ENCODE measurements around the gene HDGF.
A peak's percentile ranks its signal among the peaks of the same experiment; 100 is the strongest.

Gene HDGF

DNA sequence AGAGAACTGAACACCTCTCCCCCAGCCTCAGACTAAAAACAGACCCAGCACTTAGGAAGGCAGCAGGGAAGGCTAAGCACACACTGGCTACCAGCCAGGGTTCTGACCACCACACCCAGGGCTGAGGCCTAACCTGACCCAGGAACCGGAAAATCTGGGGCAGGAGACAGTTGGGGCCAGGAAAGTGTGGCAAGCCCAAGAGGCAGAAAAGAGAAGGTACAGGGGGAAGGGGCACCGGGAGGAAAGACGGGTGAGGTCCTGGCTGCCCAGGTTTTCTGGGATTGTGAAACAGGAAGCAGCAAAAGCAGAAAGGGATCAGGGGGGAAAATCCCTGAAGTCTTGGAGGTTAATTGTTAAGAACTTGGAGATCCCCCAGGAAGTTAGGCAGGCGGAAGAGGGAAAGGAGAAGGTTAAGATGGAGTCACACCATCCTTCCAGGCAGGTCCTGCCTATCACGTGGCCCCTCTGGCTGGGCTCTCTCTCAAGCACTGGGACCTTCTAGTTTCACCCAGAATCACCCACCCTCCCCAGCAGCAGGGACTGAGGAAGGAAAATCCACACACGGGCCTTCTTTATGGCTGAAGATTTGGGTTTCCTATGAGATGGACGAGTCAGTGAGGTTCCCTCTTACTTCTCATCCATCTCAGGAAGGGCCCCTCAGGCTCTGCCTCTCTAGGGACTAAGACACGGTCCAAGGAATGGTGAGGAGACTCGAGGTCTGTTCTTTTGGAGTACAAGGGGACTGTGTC lies 2.6 kb downstream of the HDGF start:
- TF ChIP-seq TAF1 (IDR thresholded peaks at IDR 0.05; ENCODE audit: borderline replicate concordance, insufficient read depth, low read length) (peak; percentile 62; the same call in 1 of the 2 replicates), FOXP2 (optimal IDR thresholded peaks at IDR 0.05; ENCODE audit: borderline replicate concordance, extremely low read depth, extremely low read length, insufficient read depth) (no peak), SIN3A (IDR thresholded peaks at IDR 0.05; ENCODE audit: borderline replicate concordance, insufficient read depth, low read length) (no peak), POLR2AphosphoS5 (IDR thresholded peaks at IDR 0.05; ENCODE audit: low read depth, low read length) (peak; percentile 58)
- TF ChIP-seq, protein P1, sequence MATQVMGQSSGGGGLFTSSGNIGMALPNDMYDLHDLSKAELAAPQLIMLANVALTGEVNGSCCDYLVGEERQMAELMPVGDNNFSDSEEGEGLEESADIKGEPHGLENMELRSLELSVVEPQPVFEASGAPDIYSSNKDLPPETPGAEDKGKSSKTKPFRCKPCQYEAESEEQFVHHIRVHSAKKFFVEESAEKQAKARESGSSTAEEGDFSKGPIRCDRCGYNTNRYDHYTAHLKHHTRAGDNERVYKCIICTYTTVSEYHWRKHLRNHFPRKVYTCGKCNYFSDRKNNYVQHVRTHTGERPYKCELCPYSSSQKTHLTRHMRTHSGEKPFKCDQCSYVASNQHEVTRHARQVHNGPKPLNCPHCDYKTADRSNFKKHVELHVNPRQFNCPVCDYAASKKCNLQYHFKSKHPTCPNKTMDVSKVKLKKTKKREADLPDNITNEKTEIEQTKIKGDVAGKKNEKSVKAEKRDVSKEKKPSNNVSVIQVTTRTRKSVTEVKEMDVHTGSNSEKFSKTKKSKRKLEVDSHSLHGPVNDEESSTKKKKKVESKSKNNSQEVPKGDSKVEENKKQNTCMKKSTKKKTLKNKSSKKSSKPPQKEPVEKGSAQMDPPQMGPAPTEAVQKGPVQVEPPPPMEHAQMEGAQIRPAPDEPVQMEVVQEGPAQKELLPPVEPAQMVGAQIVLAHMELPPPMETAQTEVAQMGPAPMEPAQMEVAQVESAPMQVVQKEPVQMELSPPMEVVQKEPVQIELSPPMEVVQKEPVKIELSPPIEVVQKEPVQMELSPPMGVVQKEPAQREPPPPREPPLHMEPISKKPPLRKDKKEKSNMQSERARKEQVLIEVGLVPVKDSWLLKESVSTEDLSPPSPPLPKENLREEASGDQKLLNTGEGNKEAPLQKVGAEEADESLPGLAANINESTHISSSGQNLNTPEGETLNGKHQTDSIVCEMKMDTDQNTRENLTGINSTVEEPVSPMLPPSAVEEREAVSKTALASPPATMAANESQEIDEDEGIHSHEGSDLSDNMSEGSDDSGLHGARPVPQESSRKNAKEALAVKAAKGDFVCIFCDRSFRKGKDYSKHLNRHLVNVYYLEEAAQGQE (IDR thresholded peaks at IDR 0.05; ENCODE audit: insufficient read depth in 1 of 2, low read depth in 2 of 2, low read length in 2 of 2) = no peak; a peak in 1 of 4 replicates

DNA sequence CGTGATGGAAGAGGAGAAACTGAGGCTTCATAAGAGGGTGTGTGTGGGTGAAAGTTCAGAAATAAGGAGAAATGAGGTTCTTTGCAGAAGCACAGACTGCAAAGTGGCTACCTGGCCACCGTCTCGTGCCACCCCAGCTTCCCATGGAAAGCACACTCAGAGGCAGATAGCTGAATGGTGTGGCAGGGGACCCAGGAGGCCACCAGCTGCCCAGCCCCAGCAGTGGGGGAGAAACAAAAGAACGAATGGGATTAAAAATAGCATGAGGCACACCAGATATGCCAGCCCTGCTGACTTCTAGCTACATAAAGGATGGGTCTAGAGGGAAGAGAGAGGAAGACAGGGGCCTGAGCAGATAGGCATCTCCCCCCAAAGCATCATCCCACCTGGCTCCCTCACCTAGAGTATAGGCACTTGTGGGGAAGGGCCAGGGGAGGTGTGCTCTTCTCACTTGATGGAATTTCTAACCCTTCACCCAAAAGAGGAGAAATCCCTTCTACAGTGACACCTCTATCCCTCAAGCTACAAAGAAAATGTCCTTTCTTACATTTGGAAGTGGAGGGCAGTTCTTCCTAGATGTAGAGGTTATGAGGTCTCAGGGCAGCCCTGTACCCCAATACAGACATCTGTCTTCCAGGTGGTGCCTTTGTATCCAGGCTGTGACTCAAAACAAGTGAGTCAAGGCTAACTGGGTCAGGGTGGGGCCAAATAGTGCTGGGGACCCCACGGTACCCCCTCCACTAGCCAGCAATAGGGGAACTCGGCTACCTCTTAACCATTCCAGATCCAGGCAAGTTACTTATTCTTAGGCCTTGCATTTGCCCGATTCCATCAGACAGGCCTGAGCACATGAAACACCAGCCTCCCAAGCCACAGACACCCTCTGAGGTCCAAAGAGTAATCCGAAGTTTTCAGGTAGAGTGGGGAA lies 3.5 kb downstream of the HDGF start:
- TF ChIP-seq, protein P1 (IDR thresholded peaks at IDR 0.05; ENCODE audit: insufficient read depth in 1 of 2, low read depth in 2 of 2, low read length in 2 of 2) = no peak
- TF ChIP-seq TAF1 (IDR thresholded peaks at IDR 0.05; ENCODE audit: borderline replicate concordance, insufficient read depth, low read length) = no peak
- TF ChIP-seq FOXP2 (optimal IDR thresholded peaks at IDR 0.05; ENCODE audit: borderline replicate concordance, extremely low read depth, extremely low read length, insufficient read depth) = no peak
- no peak for TF ChIP-seq SIN3A (IDR thresholded peaks at IDR 0.05; ENCODE audit: borderline replicate concordance, insufficient read depth, low read length)
- no peak for TF ChIP-seq POLR2AphosphoS5 (IDR thresholded peaks at IDR 0.05; ENCODE audit: low read depth, low read length)

DNA sequence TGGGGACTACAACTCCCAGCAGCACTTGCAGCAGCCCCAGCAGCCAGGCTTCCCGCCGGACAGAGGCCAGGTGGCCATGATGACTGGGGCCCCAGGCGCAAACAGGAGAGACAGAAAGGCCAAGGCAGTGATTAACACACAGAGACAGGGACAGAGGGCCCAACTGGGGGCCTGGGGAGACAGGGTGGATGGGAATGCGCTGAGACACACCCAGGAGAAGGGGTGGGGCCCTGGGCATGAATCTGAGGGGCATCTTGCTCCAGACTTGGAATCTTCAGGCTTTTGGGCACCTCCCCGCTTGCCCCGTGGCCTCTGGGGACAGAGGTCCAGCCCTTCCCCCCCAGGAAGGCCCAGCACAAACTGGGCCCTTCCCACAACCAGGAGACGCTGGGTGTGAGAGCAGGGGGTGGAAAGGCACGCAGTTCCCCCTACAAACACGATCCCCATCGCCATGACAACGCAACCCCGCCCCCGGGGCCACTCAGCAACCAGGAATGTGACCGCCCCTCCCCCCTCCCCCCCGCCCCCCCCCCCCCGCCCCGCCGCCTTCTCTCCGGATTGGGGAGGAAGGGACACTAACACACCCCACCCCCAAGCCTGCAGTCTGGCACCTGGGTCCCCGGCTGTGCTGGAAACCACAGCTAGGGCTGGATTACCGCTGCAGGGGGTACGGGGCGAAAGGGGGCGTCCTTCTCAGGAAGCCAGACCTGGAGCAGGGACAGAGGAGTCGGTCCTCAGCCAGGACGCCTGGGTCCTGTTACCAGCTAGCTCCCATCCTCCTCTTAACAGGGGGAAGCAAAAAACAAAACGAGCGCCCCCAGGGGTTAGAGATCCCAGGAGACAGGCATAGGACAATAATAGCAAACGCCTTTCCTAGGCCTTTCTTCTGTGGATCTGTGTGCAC lies 4.5 kb downstream of the HDGF start:
- no peak for TF ChIP-seq POLR2AphosphoS5 (IDR thresholded peaks at IDR 0.05; ENCODE audit: low read depth, low read length)
- peak; percentile 53; the same call in 1 of the 2 replicates for TF ChIP-seq SIN3A (IDR thresholded peaks at IDR 0.05; ENCODE audit: borderline replicate concordance, insufficient read depth, low read length)

DNA sequence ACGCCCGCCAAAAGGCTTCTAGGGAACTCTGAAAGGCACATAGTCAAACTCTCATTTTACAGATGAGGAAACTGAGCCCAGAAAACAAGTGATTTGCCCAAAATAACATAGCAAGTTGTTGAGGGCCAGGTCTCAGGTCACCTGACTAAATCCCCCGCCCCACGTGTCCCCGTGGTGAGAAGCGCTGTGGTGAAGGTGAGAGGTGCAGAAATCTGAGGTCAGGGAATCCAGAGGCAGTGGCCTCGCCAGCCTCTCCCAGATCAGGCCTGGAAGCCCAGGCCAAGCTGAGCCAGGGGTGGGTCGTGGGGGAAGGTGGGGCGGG lies 5.1 kb downstream of the HDGF start:
- TF ChIP-seq, protein P1 (IDR thresholded peaks at IDR 0.05; ENCODE audit: insufficient read depth in 1 of 2, low read depth in 2 of 2, low read length in 2 of 2) = no peak
- no peak for TF ChIP-seq SIN3A (IDR thresholded peaks at IDR 0.05; ENCODE audit: borderline replicate concordance, insufficient read depth, low read length)
- no peak for TF ChIP-seq TAF1 (IDR thresholded peaks at IDR 0.05; ENCODE audit: borderline replicate concordance, insufficient read depth, low read length)
- TF ChIP-seq FOXP2 (optimal IDR thresholded peaks at IDR 0.05; ENCODE audit: borderline replicate concordance, extremely low read depth, extremely low read length, insufficient read depth) = no peak
- TF ChIP-seq POLR2AphosphoS5 (IDR thresholded peaks at IDR 0.05; ENCODE audit: low read depth, low read length) = no peak

DNA sequence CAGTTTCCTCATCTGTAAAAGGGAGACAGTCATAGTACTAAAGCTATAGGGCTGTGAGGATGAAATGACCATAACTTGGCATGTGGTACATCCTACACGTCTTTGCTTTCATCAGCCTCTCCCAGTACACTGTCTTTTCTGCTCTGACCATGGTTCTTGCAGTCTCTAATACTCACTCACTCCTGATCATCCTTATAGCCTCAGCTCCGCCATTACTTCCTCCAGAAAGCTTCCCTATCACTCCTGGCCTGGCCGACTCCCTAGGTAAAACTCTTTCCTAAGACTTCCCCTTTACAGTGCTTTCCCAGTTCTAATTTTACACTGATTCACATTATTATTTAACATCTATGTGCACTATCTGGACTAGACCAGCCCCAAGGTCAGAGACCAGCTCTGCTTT lies 5.6 kb downstream of the HDGF start:
- TF ChIP-seq TAF1 (IDR thresholded peaks at IDR 0.05; ENCODE audit: borderline replicate concordance, insufficient read depth, low read length) = no peak
- TF ChIP-seq FOXP2 (optimal IDR thresholded peaks at IDR 0.05; ENCODE audit: borderline replicate concordance, extremely low read depth, extremely low read length, insufficient read depth) = no peak
- TF ChIP-seq POLR2AphosphoS5 (IDR thresholded peaks at IDR 0.05; ENCODE audit: low read depth, low read length) = no peak
- no peak for TF ChIP-seq SIN3A (IDR thresholded peaks at IDR 0.05; ENCODE audit: borderline replicate concordance, insufficient read depth, low read length)
- TF ChIP-seq, protein P1 (IDR thresholded peaks at IDR 0.05; ENCODE audit: insufficient read depth in 1 of 2, low read depth in 2 of 2, low read length in 2 of 2) = no peak

All from PFSK-1 (cell line).